Parietal lobe (tissue), 1 donor: ENCODE data around the gene CHST5. TPM values are rescaled to one million over a fixed set of nuclear protein-coding genes. Genes with fewer than 3 reads are reported as not detected.

Experiments
- total RNA-seq: library from RNA; depleted of rRNA; stranded (reverse); fragments of >200 nt; gene quantifications from one replicate; pipeline ENCODE4 v1.2.3, GENCODE V29; 2014

Gene CHST5
- 0.94 TPM for total RNA-seq

GRCh38 chr16:75535901-75536300, at the start of gene CHST5:
Gene CHST5, minus strand, starts transcription at chr16:75536108. Its CDS starts 5,724 bp downstream, at chr16:75530384.

DNA sequence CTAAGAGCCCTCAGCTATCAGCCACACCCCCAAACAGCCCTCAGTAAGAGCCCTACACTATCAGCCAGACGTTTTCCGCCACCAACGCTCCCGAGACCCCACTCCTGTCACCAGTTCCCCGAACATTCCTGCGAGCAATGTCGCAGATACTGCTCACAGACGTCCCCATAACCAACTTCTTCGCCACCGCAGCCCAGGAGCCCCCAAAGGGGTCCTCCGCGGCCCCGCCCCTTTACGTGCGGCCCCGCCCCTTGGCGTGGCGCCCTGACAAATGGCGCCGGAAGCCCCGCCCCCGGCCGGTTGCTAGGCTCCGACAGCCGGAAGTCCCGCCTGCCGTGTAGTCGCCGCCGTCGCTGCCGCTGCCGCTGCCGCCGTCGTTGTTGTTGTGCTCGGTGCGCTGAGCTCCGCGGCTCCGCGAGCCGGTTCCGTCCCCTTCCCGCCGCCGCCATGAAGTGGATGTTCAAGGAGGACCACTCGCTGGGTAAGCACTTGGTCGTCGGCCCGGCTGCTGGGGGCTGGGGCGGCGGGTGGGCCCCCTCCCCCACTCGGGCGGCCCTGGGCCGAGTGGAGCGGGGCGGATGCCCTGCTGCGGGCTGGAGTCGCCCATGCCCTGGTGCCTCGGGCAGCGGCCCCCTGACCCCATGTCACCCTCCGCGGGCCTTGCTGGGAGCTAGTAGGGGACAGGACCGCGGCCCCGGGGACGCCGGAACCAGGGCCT, 30.3 kb upstream of the CHST5 start, which contains the start of gene GABARAPL2:
GABARAPL2 (plus strand) TSS at position 340 of the 718 bp plus-strand sequence; CDS start at position 448, 108 bp downstream.

DNA sequence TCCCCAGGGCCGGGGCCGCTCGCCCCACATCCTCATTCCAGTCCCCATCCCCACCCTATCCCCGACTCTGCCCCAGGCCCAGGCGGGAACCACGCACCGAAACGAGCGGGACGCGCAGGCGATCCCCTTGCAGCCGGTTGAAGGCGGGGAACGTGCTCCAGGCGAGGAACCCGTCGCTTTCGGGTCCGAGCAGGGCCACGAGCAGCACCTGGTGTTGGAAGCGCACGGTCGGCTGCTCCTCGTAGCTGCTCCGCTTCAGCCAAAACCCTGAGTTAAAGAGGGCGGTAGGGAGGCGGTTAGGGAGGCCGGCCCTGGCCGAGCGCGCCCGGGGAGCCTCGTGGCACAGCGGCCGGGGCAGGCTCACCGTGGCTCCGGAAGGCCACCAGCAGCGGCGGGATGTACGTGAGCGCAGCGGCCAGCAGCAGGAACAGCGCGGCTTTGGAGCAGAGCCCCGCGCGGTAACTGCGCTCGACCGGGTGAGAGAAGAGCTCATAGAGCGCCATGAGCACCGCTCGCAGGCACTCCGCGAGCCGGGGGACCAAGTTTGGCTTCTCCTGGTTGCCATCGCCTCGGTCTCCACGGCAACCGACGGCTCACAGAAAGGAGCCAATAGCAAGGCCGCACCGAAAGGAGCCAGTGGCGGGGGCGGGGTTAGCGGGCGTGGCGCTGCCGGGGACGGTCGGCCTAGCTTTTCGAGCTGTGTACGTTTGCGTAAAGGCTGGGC, 20.0 kb upstream of the CHST5 start, which contains the start of gene TMEM231:
TMEM231 (minus strand) TSS at position 546 of the 724 bp plus-strand sequence; CDS start at position 503, 43 bp downstream.

DNA sequence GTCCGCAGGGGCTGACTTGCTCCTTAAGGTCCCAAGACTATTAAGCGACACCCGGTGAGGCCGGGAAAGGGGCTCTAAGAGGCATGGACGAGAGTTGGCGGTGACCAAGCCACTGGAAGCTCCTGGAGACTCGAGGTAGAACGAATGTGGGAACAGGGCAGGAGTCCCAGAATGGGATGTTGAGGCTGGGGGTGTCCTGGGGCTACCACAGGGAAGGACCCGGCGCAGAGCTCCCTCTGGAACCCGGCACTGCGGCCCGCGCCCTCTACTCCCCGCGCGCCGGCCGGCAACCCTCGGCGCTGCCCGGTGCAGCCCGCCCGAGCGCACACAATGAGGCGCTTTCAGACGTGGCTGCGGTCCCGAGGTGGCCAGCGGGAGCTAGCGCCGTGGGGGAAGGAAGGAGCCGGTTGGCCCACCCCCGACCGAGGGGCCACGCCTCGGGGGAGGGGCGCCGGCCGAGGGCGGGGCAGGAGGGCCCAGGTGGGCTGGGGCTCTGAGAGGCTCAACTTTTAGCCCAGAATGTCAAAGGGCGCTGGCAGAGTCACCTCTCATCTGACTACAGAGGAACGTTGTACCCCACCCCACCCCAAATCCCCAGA, 40.7 kb downstream of the CHST5 start, which contains the start of gene CHST6:
CHST6 (minus strand) TSS at position 366 of the 599 bp plus-strand sequence. CDS start 15,613 bp downstream, outside the sequence.

Other genes with a start within 250 kb of the CHST5 start
- gene CFDP1, start 102.6 kb downstream of the CHST5 start, total RNA-seq = 97.7 TPM
- 23.2 TPM for gene TMEM170A, start 71.4 kb downstream of the CHST5 start, total RNA-seq
- 0.94 TPM for gene CHST6, start 40.7 kb downstream of the CHST5 start, total RNA-seq
- gene TMEM231, start 20.1 kb upstream of the CHST5 start, total RNA-seq = 20.7 TPM
- 75.7 TPM for gene GABARAPL2, start 30.3 kb upstream of the CHST5 start, total RNA-seq
- 125 TPM for gene ADAT1, start 87.2 kb upstream of the CHST5 start, total RNA-seq
- 80.8 TPM for gene KARS1, start 111.6 kb upstream of the CHST5 start, total RNA-seq
- 128 TPM for gene TERF2IP, start 111.7 kb upstream of the CHST5 start, total RNA-seq
- not detected for gene CPHXL2, start 140.9 kb upstream of the CHST5 start, total RNA-seq
- gene DUXB, start 165.4 kb upstream of the CHST5 start, total RNA-seq = not detected
- gene CPHXL, start 190.4 kb upstream of the CHST5 start, total RNA-seq = not detected